Endodermal cell (in vitro differentiated cells): ENCODE data around the gene VPS35L. TPM values are rescaled to one million over a fixed set of nuclear protein-coding genes. Genes with fewer than 3 reads are reported as not detected.

ENCODE experiments used
- DNase-seq: peaks from one replicate; pipeline ENCODE4 v3.0.0-alpha.2; 2017
- H3K27ac ChIP-seq: 2 replicates; pipeline ENCODE4 v1.5.1; 2013; ENCODE audit warnings: mild to moderate bottlenecking, low read depth, low read length, moderate library complexity
- H3K27me3 ChIP-seq: 2 replicates; pipeline ENCODE4 v1.6.1; 2013; ENCODE audit warnings: mild to moderate bottlenecking, low read length, moderate library complexity; ENCODE audit not compliant: insufficient read depth, control insufficient read depth, poor library complexity, severe bottlenecking
- H3K36me3 ChIP-seq: 2 replicates; pipeline ENCODE4 v1.7.0; 2013; ENCODE audit warnings: mild to moderate bottlenecking, low read length, moderate library complexity; ENCODE audit not compliant: control insufficient read depth, insufficient read depth
- H3K4me1 ChIP-seq: one replicate; pipeline ENCODE4 v1.7.0; 2013; ENCODE audit warnings: low read length; ENCODE audit not compliant: control insufficient read depth, insufficient read depth
- H3K4me3 ChIP-seq: 2 replicates; pipeline ENCODE4 v1.5.1; 2013; ENCODE audit warnings: mild to moderate bottlenecking, low read length, moderate library complexity
- H3K9ac ChIP-seq: 2 replicates; pipeline ENCODE4 v1.6.1; 2013; ENCODE audit warnings: mild to moderate bottlenecking, low read length, moderate library complexity; ENCODE audit not compliant: poor library complexity, severe bottlenecking; ENCODE audit errors: extremely low read depth
- H3K9me3 ChIP-seq: 2 replicates; pipeline ENCODE4 v1.6.1; 2013; ENCODE audit warnings: mild to moderate bottlenecking, low read length, moderate library complexity; ENCODE audit not compliant: control insufficient read depth
- H3K27ac Mint-ChIP-seq: 2 replicates; pipeline ENCODE4 v1.8.0; 2020; ENCODE audit warnings: mixed read lengths
- H3K27me3 Mint-ChIP-seq: 2 replicates; pipeline ENCODE4 v1.8.0; 2021; ENCODE audit warnings: mild to moderate bottlenecking, mixed read lengths; ENCODE audit not compliant: insufficient read depth
- H3K36me3 Mint-ChIP-seq: 2 replicates; pipeline ENCODE4 v1.8.0; 2020; ENCODE audit warnings: low read depth, mixed read lengths
- H3K4me1 Mint-ChIP-seq: 2 replicates; pipeline ENCODE4 v1.8.0; 2020; ENCODE audit warnings: mixed read lengths
- H3K4me3 Mint-ChIP-seq: 2 replicates; pipeline ENCODE4 v1.8.0; 2020; ENCODE audit warnings: mild to moderate bottlenecking, moderate library complexity, mixed read lengths
- H3K9me3 Mint-ChIP-seq: 2 replicates; pipeline ENCODE4 v1.8.0; 2020; ENCODE audit warnings: mild to moderate bottlenecking, mixed read lengths
- CTCF ChIP-seq: fragments of 200-600 bp; sonication (generic); conservative IDR thresholded peaks from 2 replicates; pipeline ENCODE4 v1.5.0; 2021; ENCODE audit warnings: antibody characterized with exemption, mild to moderate bottlenecking
- WGBS, 2 experiments: methylation state at CpG; one replicate each; pipeline versions ENCODE4 v1.1.5 to v1.1.7; 2013; ENCODE audit warnings: missing lambda C conversion rate in 2 of 2, mixed read lengths in 1 of 2; ENCODE audit not compliant: insufficient coverage in 1 of 2, insufficient read length in 1 of 2; 5-methylcytosine and 5-hydroxymethylcytosine counted together
- long read RNA-seq, 4 experiments: library from polyadenylated mRNA in 2 of 4; library from RNA in 1 of 4; library from capped mRNA in 1 of 4; stranded (forward) in 3 of 4; unstranded in 1 of 4; transcript quantifications; one replicate each; pipeline ENCODE4 v2.0.0, GENCODE V29; 2020 to 2021; ENCODE audit warnings: inconsistent platforms in 1 of 4
- polyA plus RNA-seq, 2 experiments: library from polyadenylated mRNA; stranded (reverse); fragments of 50-300 nt; gene quantifications; one replicate each; pipeline ENCODE4 v1.2.3, GENCODE V29; 2013
- total RNA-seq, 2 donors: library from RNA; stranded (reverse); fragmentation: NEBNext Ultra II Directional in 1 of 2; extraction: Animal tissue kit (Norgen Biotek cat#: 25700) in 1 of 2; gene quantifications; 2 replicates in 1 of 2; 3 replicates in 1 of 2; pipeline ENCODE4 v1.2.1, GENCODE V29; 2021

The VPS35L gene
- 10 to 100 TPM; 61.5 to 82.0 TPM for total RNA-seq
- polyA plus RNA-seq (2013, experiment 1 of 2) = 47.8 TPM
- polyA plus RNA-seq (2013, experiment 2 of 2) = 46.0 TPM
- long read RNA-seq, experiment 1, partial matches to known transcripts = 10 of 16 reads
- long read RNA-seq, experiment 1, other reads (novel, unspliced or antisense) = 5 of 16 reads
- long read RNA-seq, experiment 2, transcript VPS35L-203 (31 exons, 3,855 nt) = major isoform, 114 of 144 reads
- long read RNA-seq, experiment 2, partial matches to known transcripts = 12 of 144 reads
- long read RNA-seq, experiment 2, other reads (novel, unspliced or antisense) = 17 of 144 reads
- long read RNA-seq, experiment 3, transcript VPS35L-203 (31 exons, 3,855 nt) = major isoform, 363 of 448 reads
- long read RNA-seq, experiment 3, partial matches to known transcripts = 32 of 448 reads
- long read RNA-seq, experiment 3, other reads (novel, unspliced or antisense) = 51 of 448 reads
- long read RNA-seq, experiment 4, partial matches to known transcripts = 1 of 2 reads
- long read RNA-seq, experiment 4, other reads (novel, unspliced or antisense) = 1 of 2 reads

GRCh38 chr16:19555186-19555937 lies at the start of gene VPS35L:
Gene VPS35L, plus strand, starts transcription at chr16:19555703. Its CDS starts 27 bp downstream, at chr16:19555730.
- no peaks in the 10 kb centered on the region for H3K27me3 Mint-ChIP-seq

GRCh38 chr16:19506965-19507364 lies 48.5 kb upstream of the VPS35L start:
- Histone ChIP-seq H3K4me1 (no peaks in the 10 kb centered on the region), H3K27ac (no peak overlapping the region), H3K9ac (no peak overlapping the region), H3K27me3 (no peaks in the 10 kb centered on the region), H3K36me3 (peaks cover 89% of the 10 kb centered on the region), H3K4me3 (no peak overlapping the region), H3K9me3 (no peaks in the 10 kb centered on the region)
- Mint-ChIP-seq H3K4me3 (no peak overlapping the region), H3K9me3 (no peaks in the 10 kb centered on the region), H3K36me3 (peaks cover 76% of the 10 kb centered on the region), H3K27me3 (no peaks in the 10 kb centered on the region), H3K4me1 (no peaks in the 10 kb centered on the region), H3K27ac (no peak overlapping the region)
- WGBS, 2 experiments = 99 to 100% methylated on average over 3 of the region's 4 CpGs
- no peak for DNase-seq
- no peak for TF ChIP-seq CTCF

More at GRCh38 chr16:19555186-19555937, at the start of gene VPS35L:
- H3K36me3 Mint-ChIP-seq = peaks cover 23% of the 10 kb centered on the region
- TF ChIP-seq CTCF = peak; percentile 83
- Histone ChIP-seq H3K4me1 (no peaks in the 10 kb centered on the region), H3K36me3 (peaks cover 35% of the 10 kb centered on the region), H3K4me3 (peak within 1 kb of the TSS; percentile 97), H3K27ac (peak within 1 kb of the TSS; percentile 91), H3K9me3 (no peaks in the 10 kb centered on the region), H3K9ac (peak within 1 kb of the TSS; percentile 97), H3K27me3 (no peaks in the 10 kb centered on the region)
- DNase-seq = peak; percentile 99
- peak within 1 kb of the TSS; percentile 93 for H3K4me3 Mint-ChIP-seq
- H3K9me3 Mint-ChIP-seq = no peaks in the 10 kb centered on the region
- H3K4me1 Mint-ChIP-seq = peaks cover 5% of the 10 kb centered on the region
- peak within 1 kb of the TSS; percentile 96 for H3K27ac Mint-ChIP-seq
- 0 to 1% methylated on average over 22 to 53 of the region's 53 CpGs for WGBS, 2 experiments

- Histone ChIP-seq H3K27ac (no peak overlapping the region), H3K4me1 (no peaks in the 10 kb centered on the region), H3K9ac (no peak overlapping the region), H3K36me3 (peaks cover 90% of the 10 kb centered on the region), H3K4me3 (no peak overlapping the region), H3K27me3 (no peaks in the 10 kb centered on the region), H3K9me3 (no peaks in the 10 kb centered on the region)
- Mint-ChIP-seq H3K4me3 (no peak overlapping the region), H3K27me3 (no peaks in the 10 kb centered on the region), H3K36me3 (peaks cover 78% of the 10 kb centered on the region), H3K9me3 (no peaks in the 10 kb centered on the region), H3K27ac (no peak overlapping the region), H3K4me1 (no peaks in the 10 kb centered on the region)
- no peak for DNase-seq
- 97 to 100% methylated on average over 1 to 2 of the region's 2 CpGs for WGBS, 2 experiments
- TF ChIP-seq CTCF = no peak
These were observed 47.6 kb upstream of the VPS35L start for GRCh38 chr16:19507867-19508266.
